Gastroesophageal sphincter (tissue), 3 donors: ENCODE results near the gene TRPV2.

Experiments
- CTCF ChIP-seq, 4 experiments: fragments of 200-600 bp in 2 of 4; fragments of 450-650 bp in 2 of 4; sonication (generic) in 1 of 4; IDR thresholded peaks; one replicate each; pipeline ENCODE4 v1.5.1; 2017 to 2019; ENCODE audit warnings: antibody characterized with exemption in 4 of 4, mild to moderate bottlenecking in 2 of 4, moderate library complexity in 2 of 4
- EP300 ChIP-seq: sonication (generic); formaldehyde crosslinking; IDR thresholded peaks from one replicate; pipeline ENCODE4 v1.6.1; 2017; ENCODE audit warnings: antibody characterized with exemption, mild to moderate bottlenecking
- POLR2AphosphoS5 ChIP-seq: sonication (generic); formaldehyde crosslinking; IDR thresholded peaks from one replicate; pipeline ENCODE4 v1.6.1; 2017; ENCODE audit warnings: antibody characterized with exemption

- TF ChIP-seq CTCF (IDR thresholded peaks at IDR 0.05) (no peak), POLR2AphosphoS5 (no peak), EP300 (no peak)
Observed at GRCh38 chr17:16474012-16474725, 58.8 kb downstream of the TRPV2 start.
